ENCODE measurements around the gene BMP3. TPM values are rescaled to one million over a fixed set of nuclear protein-coding genes. Genes with fewer than 3 reads are reported as not detected.

BMP3 gene
- total RNA-seq, 1 donor from 2014 or later = 3.1 TPM

DNA sequence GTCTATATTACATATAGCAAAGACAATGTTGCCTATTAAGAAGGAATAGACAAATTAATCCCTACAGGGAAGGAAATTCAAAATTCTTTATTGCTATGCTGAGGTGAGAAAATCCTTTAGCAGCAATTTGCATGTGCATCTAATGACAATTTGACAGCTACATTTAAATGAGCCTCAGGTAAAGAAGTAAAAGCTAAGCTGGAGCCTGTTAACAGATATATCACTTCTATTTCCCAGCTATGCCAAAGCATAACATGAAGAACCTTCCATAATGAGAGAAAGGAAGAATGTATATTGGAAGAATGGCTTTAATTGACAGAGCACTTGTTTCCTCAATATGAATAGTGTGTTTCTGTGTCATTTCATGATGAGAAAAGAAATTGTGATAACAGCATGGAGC lies 71.6 kb downstream of the BMP3 start:
- DNase-seq (ENCODE audit: low spot score) = no peak

DNA sequence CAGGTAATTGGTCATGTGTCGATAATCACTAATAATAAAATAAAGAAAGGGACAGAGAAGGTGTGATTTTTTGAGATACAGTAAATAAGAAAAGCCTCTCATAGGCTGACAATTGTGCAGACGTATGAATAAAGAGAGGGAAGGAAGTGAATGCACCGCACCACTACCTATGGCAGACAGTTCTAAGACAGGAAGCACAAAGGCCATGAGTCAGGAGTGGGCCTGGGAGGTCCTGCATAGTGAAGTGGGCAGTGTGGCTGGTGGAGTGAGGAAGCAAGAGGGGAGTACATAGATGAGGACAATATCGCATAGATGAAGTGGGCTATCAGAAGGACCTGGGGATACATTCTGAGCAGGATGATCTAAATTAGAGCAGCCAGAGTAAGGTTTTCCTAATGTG lies 75.6 kb downstream of the BMP3 start:
- DNase-seq (ENCODE audit: low spot score) = no peak

Other genes starting within 250 kb of the BMP3 start
- 0.96 TPM for gene PRKG2, start 184.5 kb downstream of the BMP3 start, total RNA-seq (ENCODE audit: insufficient read depth, low replicate concordance)